K562 (cell line): ENCODE measurements around the gene ZBTB9. TPM values are rescaled to one million over a fixed set of nuclear protein-coding genes. Genes with fewer than 3 reads are reported as not detected.

Experiments
- ATF3 ChIP-seq, 2 experiments: fragments of 450-650 bp in 1 of 2; sonication (generic) in 1 of 2; formaldehyde crosslinking in 1 of 2; IDR thresholded peaks in 1 of 2; conservative IDR thresholded peaks in 1 of 2; 2 replicates each; pipeline versions ENCODE4 v1.6.1 to v1.8.1; 2016 to 2023; ENCODE audit warnings: mild to moderate bottlenecking in 2 of 2, moderate library complexity in 2 of 2, inconsistent platforms in 1 of 2, missing genetic modification reagents in 1 of 2
- CTBP1 ChIP-seq: fragments of 450-650 bp; IDR thresholded peaks from 2 replicates; pipeline ENCODE4 v1.6.1; 2016; ENCODE audit warnings: borderline replicate concordance
- ELF4 ChIP-seq: fragments of 450-650 bp; formaldehyde crosslinking; IDR thresholded peaks from 2 replicates; pipeline ENCODE4 v1.4.0; 2022; ENCODE audit warnings: missing genetic modification characterization
- GATAD2A ChIP-seq: fragments of 450-650 bp; IDR thresholded peaks from 2 replicates; pipeline ENCODE4 v1.6.1; 2017
- HCFC1 ChIP-seq: IDR thresholded peaks from 2 replicates; pipeline ENCODE4 v1.6.1; 2012; ENCODE audit warnings: low read depth, low read length, improper control_type of control experiment
- HDAC1 ChIP-seq, 2 experiments: fragments of 450-650 bp; IDR thresholded peaks; 2 replicates each; pipeline ENCODE4 v1.6.1; 2016 to 2017; ENCODE audit warnings: inconsistent platforms in 1 of 2, mild to moderate bottlenecking in 1 of 2, moderate library complexity in 1 of 2
- IRF1 ChIP-seq: sonication (generic); formaldehyde crosslinking; IDR thresholded peaks from 2 replicates; pipeline ENCODE4 v1.8.0; 2022; ENCODE audit warnings: missing genetic modification reagents, mild to moderate bottlenecking, borderline replicate concordance
- JUN ChIP-seq, 2 experiments: sonication (generic) in 1 of 2; formaldehyde crosslinking in 1 of 2; IDR thresholded peaks; 2 replicates each; pipeline versions ENCODE4 v1.6.1 to v1.8.0; 2012 to 2022; ENCODE audit warnings: borderline replicate concordance in 2 of 2, mild to moderate bottlenecking in 2 of 2, improper control_type of control experiment in 1 of 2, low read depth in 1 of 2, low read length in 1 of 2, missing genetic modification reagents in 1 of 2
- KLF6 ChIP-seq: fragments of 250-450 bp; sonication (Bioruptor Pico); IDR thresholded peaks from 2 replicates; pipeline ENCODE4 v1.4.0; 2020; ENCODE audit warnings: mild to moderate bottlenecking, moderate library complexity, borderline replicate concordance
- PPARD ChIP-seq: fragments of 250-450 bp; sonication (Bioruptor Pico); IDR thresholded peaks from 2 replicates; pipeline ENCODE4 v1.8.0; 2022; ENCODE audit warnings: inconsistent platforms, mild to moderate bottlenecking, moderate library complexity
- SMAD4 ChIP-seq: fragments of 250-450 bp; sonication (Bioruptor Pico); conservative IDR thresholded peaks from 2 replicates; pipeline ENCODE4 v1.8.0; 2021; ENCODE audit warnings: inconsistent platforms, mild to moderate bottlenecking, moderate library complexity
- SMARCE1 ChIP-seq: fragments of 450-650 bp; IDR thresholded peaks from 2 replicates; pipeline ENCODE4 v1.7.1; 2016; ENCODE audit warnings: mild to moderate bottlenecking
- TCF7L2 ChIP-seq: fragments of 150-350 bp; IDR thresholded peaks from 2 replicates; pipeline ENCODE4 v1.6.1; 2016; ENCODE audit warnings: low read depth, mild to moderate bottlenecking, low read length, moderate library complexity
- ZBTB1 ChIP-seq: sonication (generic); formaldehyde crosslinking; IDR thresholded peaks from 2 replicates; pipeline ENCODE4 v1.8.1; 2023; ENCODE audit warnings: missing genetic modification reagents, low read depth, mild to moderate bottlenecking, borderline replicate concordance
- ZNF282 ChIP-seq: sonication (generic); formaldehyde crosslinking; IDR thresholded peaks from 2 replicates; pipeline ENCODE4 v1.8.1; 2023; ENCODE audit warnings: missing genetic modification reagents
- ZNF318 ChIP-seq, 2 experiments: fragments of 450-650 bp; IDR thresholded peaks; 2 replicates each; pipeline ENCODE4 v1.6.1; 2016; ENCODE audit warnings: mild to moderate bottlenecking in 2 of 2, borderline replicate concordance in 1 of 2, low read depth in 1 of 2, moderate library complexity in 1 of 2
- ZNF354B ChIP-seq: fragments of 250-450 bp; sonication (Bioruptor Pico); IDR thresholded peaks from 2 replicates; pipeline ENCODE4 v1.4.0; 2020
- polyA plus RNA-seq, 8 experiments: library from polyadenylated mRNA; depleted of rRNA in 4 of 8; stranded (reverse) in 5 of 8; unstranded in 3 of 8; fragments of >200 nt; fragmentation: Nextera tagmentation in 2 of 8; fragmentation: Illumina TruSeq in 1 of 8; extraction: Ambion mirVana in 2 of 8; extraction: Trizol in 1 of 8; gene quantifications; 2 replicates each; pipeline versions ENCODE4 v1.2.1 to v1.2.3, GENCODE V29; 2011 to 2014; ENCODE audit warnings: inconsistent platforms in 1 of 8, missing spikeins in 1 of 8
- total RNA-seq, 7 experiments: library from RNA; depleted of rRNA in 6 of 7; stranded (reverse); fragments of >200 nt in 6 of 7; fragmentation: Illumina TruSeq in 2 of 7; extraction: Trizol in 2 of 7; gene quantifications; 2 replicates each; pipeline versions ENCODE4 v1.2.1 to v1.2.3, GENCODE V29; 2011 to 2021; ENCODE audit warnings: low replicate concordance in 1 of 7

The ZBTB9 gene
- total and polyA plus RNA-seq, 9 of the 15 experiments (the other 6 are each of a cell fraction or from before 2014, with no cell fraction given), result 1.9 to 19.5 (median 10.4) TPM

GRCh38 chr6:33428966-33429749 lies 25.2 kb upstream of the ZBTB9 start (continued):
- TF ChIP-seq ZNF318 (IDR thresholded peaks at IDR 0.05; ENCODE audit: borderline replicate concordance in 1 of 2, low read depth in 1 of 2) (no peak), TCF7L2 (no peak), KLF6 (CRISPR knock-in tag) (no peak), JUN (IDR thresholded peaks at IDR 0.05; ENCODE audit: borderline replicate concordance, low read depth, low read length) (no peak), JUN (CRISPR knock-in tag; IDR thresholded peaks at IDR 0.05; ENCODE audit: borderline replicate concordance) (no peak), CTBP1 (0 out of 2 replicates have a peak, but pooled peaks have one; percentile 11), PPARD (CRISPR knock-in tag) (no peak), ZBTB1 (no peak), HDAC1 (IDR thresholded peaks at IDR 0.05) (0 out of 4 replicates have a peak, but pooled peaks of 1 of the 2 experiments have one; percentile 13), HCFC1 (no peak), ZNF354B (no peak), IRF1 (no peak), SMARCE1 (peak; percentile 11; the same call in 1 of the 2 replicates), ATF3 (IDR thresholded peaks at IDR 0.05) (no peak), ATF3 (CRISPR knock-in tag; conservative IDR thresholded peaks at IDR 0.05) (no peak), ZNF282 (CRISPR knock-in tag) (no peak), GATAD2A (no peak), SMAD4 (CRISPR knock-in tag) (no peak), ELF4 (CRISPR knock-in tag) (0 out of 2 replicates have a peak, but pooled peaks have one; percentile 33)
